Astrocyte of the spinal cord (primary cell): ENCODE measurements around the gene FBLN2.

Experiments used
- DNase-seq: peaks from one replicate; pipeline ENCODE4 v3.0.0; 2011; ENCODE audit warnings: low read depth, low spot score
- H3K4me3 ChIP-seq: 2 replicates; pipeline ENCODE4 v1.5.1; 2011; ENCODE audit warnings: low read depth, mild to moderate bottlenecking, low read length, moderate library complexity
- in situ Hi-C: cut with HindIII; loops from 2 replicates; pipeline ENCODE4 v1.10.0; 2017; ENCODE audit warnings: low sequenced_read_pairs
- TF ChIP-seq, protein P1 (sequence below): IDR thresholded peaks from 2 replicates; pipeline ENCODE4 v1.5.1; 2012; ENCODE audit warnings: low read depth, mild to moderate bottlenecking, low read length, inconsistent platforms

FBLN2 gene

DNA sequence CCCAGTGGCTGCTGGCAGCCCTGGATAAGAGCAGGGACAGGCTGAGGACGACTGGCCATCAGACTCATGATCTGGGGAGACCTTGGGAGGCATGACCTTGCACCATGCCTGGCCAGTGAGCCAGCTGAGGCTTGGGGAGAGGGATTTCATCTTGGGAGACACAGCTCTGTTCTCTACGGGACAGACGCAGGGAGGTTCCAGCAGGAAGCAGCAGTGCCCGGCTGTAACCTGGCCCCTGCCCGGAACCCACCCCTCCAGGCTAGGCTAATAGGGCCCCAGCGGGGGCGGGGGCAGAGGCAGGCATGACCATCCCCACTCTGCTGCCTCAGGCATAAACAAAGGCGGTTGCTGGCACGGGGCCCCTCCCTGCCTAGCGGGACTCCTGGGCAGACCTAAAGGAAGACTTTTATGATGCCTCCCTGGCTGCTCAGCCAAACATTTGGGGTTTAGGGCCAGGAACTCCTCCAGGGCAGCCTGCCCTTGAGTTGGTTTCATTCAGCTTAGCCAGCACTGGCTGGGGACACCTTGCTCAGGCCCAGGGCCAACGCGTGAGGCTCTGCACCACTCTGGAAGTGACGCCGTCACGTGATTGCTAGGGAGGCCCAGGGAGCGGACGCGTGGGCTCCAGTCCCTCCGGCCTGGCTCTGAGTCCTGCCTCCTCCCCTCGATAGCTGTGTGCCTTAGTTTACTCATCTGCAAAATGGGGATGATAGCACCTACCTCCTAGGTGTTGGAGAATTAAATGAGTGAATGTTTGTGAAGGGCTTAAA, 41.2 kb upstream of the FBLN2 start:
- H3K4me3 ChIP-seq: no peak overlapping the region
- peak; percentile 39 for DNase-seq
- in situ Hi-C loops: no loop called here
- TF ChIP-seq, protein P1, sequence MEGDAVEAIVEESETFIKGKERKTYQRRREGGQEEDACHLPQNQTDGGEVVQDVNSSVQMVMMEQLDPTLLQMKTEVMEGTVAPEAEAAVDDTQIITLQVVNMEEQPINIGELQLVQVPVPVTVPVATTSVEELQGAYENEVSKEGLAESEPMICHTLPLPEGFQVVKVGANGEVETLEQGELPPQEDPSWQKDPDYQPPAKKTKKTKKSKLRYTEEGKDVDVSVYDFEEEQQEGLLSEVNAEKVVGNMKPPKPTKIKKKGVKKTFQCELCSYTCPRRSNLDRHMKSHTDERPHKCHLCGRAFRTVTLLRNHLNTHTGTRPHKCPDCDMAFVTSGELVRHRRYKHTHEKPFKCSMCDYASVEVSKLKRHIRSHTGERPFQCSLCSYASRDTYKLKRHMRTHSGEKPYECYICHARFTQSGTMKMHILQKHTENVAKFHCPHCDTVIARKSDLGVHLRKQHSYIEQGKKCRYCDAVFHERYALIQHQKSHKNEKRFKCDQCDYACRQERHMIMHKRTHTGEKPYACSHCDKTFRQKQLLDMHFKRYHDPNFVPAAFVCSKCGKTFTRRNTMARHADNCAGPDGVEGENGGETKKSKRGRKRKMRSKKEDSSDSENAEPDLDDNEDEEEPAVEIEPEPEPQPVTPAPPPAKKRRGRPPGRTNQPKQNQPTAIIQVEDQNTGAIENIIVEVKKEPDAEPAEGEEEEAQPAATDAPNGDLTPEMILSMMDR: no peak

- in situ Hi-C loops: no loop called here
- TF ChIP-seq, protein P1: no peak
- no peak for DNase-seq
- no peak overlapping the region for H3K4me3 ChIP-seq
Measured at GRCh38 chr3:13508496-13508895, 40.4 kb upstream of the FBLN2 start.

- no peak overlapping the region for H3K4me3 ChIP-seq
- DNase-seq: no peak
- TF ChIP-seq, protein P1: no peak
- in situ Hi-C loops: no loop called here
Measured at GRCh38 chr3:13509059-13509815, 39.7 kb upstream of the FBLN2 start.

GRCh38 chr3:13509816-13510192, 39.1 kb upstream of the FBLN2 start:
- TF ChIP-seq, protein P1: no peak
- no peak for DNase-seq
- no peak overlapping the region for H3K4me3 ChIP-seq
- in situ Hi-C loops: no loop called here

DNA sequence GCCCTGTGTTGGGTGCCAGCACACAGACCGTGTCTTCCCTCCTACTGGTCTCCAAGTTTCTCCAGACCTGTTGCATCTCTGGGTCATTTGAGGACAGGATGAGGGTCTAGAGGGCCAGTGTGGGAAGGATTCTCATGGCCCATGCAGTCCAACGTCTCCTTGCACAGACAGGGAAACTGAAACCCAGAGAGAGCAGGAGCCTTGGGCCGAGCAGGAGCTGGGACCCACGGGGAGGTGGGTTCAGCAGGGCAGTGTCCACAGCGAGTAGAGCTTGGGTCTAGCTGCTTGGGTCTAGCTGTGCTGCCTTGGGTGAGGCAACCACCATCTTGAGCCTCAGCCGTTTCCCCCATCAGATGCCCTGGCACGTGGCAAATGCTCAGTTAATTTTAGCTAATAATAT, 36.5 kb upstream of the FBLN2 start:
- TF ChIP-seq, protein P1: no peak
- DNase-seq: no peak
- in situ Hi-C loops: no loop called here
- H3K4me3 ChIP-seq: no peak overlapping the region

DNA sequence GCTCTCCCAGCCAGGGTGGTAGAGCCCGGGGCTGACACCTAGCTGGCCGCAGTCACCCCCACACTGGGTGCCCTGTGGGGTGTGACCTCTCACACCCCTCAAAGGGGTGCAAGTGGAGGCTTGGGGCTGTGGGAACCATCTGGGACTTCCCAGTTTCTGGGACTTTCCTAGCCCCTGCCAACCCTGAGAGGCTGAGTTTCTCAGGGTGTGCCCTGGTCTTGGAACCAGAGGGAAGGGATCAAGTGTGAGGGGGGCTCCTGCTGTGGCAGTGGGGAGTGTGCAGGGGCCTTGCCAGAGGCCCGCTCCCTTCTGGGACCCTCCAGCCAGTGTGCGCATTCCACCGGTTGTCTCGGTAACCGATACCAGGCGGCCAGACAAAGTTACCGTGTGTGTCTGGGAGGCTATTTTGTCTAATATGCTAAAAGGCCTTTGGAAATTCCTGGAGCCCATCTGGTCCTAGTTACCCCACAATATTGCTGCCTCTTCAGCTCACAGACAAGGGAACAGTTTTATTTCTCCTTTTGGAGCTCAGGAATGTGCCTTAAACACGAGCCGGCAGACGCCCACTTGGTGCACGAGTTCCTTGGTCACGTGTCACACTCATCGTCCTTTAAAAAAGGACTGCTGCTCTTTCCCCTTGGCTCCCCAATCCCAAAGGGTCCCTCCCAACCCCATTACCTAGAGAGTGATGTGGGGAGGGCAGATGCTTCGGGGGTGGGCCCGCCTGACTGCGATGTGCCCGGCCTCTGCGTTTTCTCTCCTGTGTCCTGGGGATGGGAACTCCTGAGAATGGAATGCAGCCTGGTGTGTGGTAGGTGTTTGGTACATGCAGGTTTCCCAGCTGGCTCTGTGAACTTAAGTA, 35.6 kb upstream of the FBLN2 start:
- TF ChIP-seq, protein P1: no peak

More for the DNA sequence above, 35.6 kb upstream of the FBLN2 start:
- no peak overlapping the region for H3K4me3 ChIP-seq
- in situ Hi-C loops: no loop called here
- DNase-seq: peak; percentile 18
